HK-2 (cell line): ENCODE results near the gene SMARCC1.
"Not testable (repeated sequence)": the region's sequence is repeated elsewhere in the genome, so short reads cannot be mapped to it uniquely, and the experiment has no call there.

ENCODE experiments used
- DNase-seq: peaks from one replicate; pipeline ENCODE4 v3.0.0-alpha.2; 2018; ENCODE audit not compliant: unreplicated experiment

Gene SMARCC1

DNA sequence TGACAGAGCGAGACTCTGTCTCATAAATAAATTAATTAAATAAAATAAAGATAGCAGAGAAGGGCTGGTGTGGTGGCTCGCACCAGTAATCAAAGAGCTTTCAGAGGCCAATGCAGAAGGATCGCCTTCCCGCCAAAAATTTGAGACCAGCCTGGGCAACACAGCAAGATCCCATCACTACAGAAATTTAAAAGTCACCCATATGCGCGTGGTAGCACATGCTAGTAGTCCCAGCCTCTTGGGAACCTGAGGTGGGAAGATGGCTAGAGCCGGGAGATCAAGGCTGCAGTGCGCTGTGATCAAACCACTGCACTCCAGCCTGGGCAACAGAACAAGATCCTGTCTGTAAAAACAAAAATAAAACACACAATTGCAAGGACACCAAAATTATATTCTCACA, 9.6 kb downstream of the SMARCC1 start:
- DNase-seq: no peak

DNA sequence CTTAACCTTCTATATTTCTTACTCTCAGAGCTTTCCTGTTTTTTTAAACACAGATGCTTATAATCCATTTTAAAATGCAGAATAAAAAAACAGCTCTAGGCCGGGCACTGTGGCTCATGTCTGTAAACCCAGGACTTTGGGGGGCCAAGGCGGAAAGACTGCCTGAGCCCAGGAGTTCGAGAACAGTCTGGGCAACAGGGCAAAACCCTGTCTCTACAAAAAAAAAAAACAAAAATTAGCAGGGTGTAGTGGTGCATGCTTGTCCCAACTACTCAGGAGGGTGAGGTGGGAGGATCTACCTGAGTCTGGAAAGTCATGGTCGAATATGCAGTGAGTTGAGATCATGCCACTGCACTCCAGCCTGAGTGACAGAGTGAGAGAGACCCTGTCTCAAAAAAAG, 15.5 kb downstream of the SMARCC1 start:
- DNase-seq: no peak

DNA sequence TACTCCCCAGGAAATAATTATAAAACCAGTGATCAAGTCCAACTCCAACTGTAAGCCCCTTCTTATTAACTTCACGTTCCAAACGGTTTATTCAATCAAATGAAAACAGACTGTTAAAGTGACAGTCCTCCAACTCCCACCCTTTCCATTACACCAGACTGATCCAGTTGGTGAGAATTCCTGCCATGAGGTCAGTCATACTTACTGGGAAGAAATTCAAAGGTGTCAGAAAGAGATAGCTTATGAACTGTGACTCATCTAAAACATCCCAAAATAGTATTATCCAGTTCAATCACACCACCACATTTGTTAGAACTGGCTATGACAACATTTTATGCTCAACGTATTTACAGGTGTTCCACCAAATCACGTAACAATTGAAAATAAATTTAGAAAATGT, 19.5 kb downstream of the SMARCC1 start:
- no peak for DNase-seq

DNA sequence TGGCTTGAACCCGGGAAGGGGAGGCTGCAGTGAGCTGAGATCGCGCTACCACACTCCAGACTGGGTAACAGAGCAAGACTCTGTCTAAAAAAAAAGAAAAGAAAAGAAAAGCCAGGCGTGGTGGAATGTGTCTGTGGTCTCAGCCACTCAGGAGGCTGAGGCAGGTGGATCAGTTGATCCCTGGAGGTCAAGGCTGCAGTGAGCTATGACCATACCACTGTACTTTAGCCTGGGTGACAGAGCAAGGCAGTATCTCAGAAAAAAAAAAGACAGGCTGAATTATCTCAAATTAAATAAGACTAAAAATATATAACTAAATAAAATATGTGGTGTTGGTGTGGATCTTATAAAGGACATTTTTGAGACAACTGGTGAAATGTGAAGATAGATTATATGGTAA, 20.6 kb downstream of the SMARCC1 start:
- DNase-seq: no peak

DNA sequence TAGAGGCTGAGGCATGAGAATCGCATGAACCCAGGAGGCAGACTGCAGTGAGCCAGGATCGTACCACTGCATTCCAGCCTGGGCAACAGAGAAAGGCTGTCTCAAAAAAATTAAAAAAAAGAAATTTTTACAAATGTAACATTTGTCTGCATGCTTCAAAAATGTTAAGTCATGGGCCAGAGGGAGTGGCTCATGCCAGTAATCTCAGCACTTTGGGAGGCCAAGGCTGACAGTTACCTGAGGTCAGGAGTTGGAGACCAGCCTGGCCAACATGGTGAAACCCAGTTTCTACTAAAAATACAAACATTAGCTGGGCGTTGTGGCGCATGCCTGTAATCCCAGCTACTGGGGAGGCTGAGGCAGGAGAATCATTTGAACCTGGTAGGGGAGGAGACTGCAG, 21.5 kb downstream of the SMARCC1 start:
- DNase-seq: not testable (repeated sequence)

DNA sequence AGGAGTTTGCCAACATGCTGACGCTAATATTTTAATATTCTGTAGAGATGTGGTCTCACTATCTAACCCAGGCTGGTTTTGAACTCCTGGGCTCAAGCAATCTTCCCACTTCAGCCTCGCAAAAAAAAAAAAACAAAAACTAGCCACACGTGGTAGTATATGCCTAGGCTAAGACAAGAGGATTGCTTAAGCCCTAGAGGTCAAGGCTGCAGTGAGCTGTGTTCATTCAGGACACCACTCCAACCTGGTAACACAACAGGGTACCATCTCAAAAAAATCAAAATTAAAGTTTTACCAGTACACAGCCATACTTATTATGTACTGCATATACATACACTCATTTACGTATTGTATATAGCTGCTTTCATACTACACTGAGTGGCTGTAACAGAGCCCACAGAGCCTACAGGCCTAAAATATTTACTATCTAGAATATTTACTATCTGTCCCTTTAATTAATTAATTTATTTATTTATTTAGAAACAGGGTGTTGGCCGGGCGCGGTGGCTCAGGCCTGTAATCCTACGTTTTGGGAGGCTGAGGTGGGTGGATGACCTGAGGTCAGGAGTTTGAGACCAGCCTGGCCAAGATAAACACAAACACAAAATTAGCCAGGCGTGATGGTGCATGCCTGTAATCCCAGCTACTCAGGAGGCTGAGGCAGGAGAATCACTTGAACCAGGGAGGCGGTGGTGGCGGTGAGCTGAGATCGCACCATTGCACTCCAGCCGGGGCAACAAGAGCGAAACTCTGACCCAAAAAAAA, 23.2 kb downstream of the SMARCC1 start:
- no peak for DNase-seq

DNA sequence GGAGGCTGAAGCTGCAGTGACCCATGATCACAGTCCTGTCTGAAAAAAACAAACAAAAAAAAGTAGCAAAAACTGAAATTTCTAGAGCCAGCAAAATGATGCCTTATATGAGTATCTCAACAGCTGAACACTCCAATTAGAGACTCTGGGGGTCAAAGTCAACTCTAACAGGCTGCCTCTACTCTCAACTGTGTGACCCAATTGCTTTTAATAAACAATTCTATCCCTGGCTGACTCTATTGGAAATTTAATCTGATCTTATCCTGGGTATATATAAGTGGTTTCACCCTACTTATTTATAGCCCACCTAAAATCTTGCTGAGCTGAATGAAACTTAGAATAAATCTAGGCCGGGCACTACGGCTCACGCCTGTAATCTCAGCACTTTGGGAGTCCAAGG, 29.0 kb downstream of the SMARCC1 start:
- DNase-seq: no peak

DNA sequence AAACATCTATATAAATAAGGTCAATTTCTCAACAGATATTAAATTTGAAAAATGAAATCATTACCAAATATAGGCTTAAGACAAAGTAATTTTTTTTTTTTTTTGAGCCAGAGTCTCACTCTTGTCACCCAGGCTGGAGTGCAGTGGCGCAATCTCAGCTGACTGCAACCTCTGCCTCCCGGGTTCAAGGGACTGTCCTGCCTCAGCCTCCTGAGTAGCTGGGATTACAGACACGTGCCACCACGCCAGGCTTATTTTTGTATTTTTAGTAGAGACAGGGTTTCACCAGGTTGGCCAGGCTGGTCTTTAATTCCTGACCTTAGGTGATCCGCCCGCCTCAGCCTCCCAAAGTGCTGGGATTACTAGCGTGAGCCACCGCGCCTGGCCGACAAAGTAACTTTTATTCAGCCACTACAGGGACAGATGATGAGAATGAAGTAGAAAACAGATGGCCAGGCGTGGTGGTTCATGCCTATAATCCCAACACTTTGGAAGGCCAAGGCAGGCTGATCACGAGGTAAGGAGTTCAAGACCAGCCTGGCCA, 30.8 kb downstream of the SMARCC1 start:
- not testable (repeated sequence) for DNase-seq

DNA sequence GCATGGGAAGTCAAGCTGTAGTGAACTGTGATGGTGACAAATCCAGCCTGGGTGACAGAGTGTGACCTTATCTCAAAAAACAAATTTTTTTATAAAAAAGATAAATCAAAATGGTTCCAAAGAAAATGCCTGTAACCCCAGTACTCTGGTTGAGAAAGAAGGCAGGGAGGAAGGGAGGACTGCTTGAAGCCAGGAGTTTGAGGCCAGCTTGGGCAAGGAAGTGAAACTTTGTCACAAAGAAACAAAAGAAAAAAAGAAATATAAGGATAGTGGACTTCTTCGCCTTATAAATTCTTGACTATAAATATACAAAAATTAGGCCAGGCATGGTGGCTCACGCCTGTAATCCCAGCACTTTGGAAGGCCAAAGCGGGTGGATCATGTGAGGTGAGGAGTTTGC, 34.1 kb downstream of the SMARCC1 start:
- DNase-seq: no peak

DNA sequence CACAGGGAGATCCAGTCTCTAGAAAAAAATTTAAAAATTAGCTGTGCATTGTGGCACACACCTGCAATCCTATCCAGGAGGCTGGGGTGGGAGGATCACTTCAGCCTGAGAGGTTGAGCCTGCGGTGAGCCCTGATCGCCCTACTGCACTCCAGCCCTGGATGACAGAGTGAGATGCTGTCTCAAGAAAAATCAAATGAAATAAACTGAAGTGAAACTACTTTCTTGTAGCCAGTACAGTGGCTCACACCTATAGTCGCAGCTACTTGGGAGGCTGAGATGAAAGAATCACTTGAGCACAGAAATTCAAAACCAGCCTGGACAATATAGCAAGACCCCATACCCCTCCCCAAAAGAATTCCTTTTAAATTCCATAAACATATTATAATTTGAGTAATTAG, 35.4 kb downstream of the SMARCC1 start:
- no peak for DNase-seq

DNA sequence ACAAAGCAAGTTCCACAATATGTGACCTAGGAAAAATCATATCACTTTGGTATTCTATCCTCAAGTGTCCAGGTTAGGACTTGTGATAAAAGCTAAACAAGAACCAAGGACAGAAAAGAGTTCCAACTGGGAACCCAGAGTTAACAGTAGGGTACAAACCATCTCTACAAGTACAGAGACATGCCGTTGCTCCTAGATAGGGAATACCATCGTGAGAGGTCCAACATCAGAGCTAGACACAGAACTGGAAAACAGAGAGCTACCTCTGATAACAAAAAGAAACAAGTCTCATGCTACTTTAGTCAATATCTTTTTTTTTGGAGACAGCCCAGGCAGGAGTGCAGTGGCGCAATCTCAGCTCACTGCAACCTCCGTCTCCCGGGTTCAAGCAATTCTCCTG, 37.8 kb downstream of the SMARCC1 start:
- DNase-seq: no peak

DNA sequence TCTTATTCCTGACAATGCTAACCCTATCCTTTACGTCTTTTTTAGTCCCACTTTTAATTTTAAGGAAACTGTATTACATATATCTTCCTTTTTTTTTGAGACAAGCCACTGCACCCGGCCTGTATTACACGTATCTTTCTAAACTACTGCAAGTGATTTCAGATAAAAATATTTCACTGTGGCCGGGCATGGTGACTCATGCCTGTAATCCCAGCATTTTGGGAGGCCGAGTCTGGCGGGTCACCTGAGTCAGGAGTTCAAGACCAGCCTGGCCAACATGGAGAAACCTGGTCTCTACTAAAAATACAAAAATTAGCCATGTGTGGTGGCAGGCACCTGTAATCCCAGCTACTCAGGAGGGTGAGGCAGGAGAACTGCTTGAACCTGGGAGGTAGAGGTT, 38.3 kb downstream of the SMARCC1 start:
- DNase-seq: not testable (repeated sequence)

DNA sequence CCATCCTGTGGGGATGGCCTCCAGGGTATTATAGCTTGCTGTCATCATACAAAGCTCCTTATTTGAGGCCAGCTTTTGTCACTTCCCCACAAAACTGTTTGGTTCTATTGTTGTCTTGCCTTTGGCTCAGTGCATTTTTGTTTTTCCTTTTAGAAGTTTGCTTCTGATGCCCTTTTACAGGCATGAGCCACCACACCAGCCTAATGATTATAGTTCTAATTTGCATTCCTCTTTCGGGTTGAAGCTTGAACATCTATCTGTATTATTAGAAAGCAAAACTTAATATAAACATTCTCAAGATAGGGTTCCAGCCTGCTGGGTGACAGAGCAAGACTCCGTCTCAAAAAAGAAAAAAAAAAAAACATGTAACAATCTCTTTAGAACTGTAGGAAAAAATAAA, 39.8 kb downstream of the SMARCC1 start:
- DNase-seq: no peak

DNA sequence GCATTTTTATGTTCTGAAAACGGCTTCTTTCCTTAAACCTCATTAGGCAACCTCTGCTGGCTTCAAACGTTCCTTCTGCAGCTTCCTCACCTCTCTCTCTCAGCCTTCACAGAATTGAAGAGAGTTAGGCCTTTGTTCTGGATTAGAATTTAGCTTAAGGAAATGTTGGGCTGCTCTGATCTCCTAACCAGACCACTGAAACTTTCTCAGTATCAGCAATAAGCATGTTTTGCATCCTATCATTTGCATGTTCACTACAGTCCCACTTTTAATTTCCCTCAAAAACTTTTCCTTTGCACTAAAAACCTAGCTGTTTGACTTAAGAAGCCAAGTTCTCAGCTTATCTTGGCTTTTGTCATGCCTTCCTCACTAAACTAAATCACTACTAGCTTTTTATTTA, 49.5 kb downstream of the SMARCC1 start:
- no peak for DNase-seq

DNA sequence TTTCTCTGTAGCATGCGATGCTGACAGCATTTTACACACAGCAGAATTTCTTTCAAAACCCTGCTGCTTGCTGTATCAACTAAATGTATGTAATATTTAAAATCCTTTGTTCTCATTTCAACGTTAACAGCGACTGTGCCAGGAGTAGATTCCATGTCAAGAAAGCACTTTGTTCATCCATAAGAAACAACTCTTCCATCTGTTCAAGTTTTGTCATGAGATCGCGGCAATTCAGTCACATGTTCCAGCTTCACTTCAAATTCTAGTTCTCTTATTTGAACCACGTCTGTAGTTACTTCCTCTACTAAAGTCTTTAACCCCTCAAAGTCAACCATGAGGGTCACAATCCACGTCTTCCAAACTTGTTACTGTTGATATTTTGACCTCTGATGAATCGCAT, 50.6 kb downstream of the SMARCC1 start:
- no peak for DNase-seq

DNA sequence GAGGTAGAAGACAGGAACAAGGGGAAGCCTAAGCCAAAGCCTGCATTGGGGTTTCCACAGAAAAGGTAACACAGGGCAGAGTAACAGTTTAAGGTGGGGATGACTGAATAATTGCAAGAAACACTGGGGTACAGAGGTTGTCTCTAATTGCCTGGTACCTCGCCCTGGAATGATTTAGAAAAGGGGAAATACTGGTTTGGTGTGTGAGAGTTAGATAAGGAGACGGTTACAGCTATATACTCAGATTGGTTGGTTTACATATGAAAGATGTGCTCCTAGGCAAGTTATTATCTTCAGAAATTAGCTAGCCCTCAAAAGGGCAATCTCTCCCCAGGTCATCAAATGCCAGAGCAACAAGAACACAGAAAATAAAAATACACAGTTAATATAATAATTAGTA, 58.8 kb downstream of the SMARCC1 start:
- no peak for DNase-seq

DNA sequence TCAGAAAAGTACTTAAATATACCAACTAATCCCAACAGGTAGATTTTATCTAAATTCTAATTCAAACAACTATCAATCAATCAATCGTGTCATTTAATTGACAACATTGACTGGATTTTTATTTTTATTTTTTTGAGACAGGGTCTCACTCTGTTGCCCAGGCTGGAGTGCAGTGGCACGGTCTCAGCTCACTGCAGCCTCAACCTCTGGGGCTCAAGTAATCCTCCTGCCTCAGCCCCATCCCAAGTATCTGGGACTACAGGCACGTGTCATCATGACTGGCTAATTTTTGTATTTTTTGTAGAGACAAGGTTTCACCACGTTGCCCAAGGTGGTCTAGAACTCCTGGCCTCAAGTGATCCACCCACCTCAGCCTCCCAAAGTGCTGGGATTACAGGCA, 64.2 kb downstream of the SMARCC1 start:
- DNase-seq: not testable (repeated sequence)

DNA sequence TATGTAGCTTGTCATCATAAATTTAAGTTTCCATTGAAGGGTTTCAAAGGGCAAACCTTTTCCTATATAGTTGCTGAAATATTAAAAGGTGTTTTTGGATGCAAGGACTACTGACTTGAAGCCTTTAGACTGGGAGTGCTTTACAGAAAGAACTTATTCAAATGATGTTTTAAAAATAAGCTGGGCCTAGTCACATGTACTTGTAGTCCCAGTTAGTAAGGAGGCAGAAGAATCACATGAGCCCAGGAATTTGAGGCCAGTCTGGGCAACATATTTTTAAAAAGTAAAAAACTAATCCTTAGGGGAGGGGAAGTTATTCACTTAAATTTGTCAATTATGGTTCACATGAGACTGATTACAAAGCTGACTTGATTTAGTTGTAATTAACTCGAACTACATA, 65.0 kb downstream of the SMARCC1 start:
- no peak for DNase-seq

DNA sequence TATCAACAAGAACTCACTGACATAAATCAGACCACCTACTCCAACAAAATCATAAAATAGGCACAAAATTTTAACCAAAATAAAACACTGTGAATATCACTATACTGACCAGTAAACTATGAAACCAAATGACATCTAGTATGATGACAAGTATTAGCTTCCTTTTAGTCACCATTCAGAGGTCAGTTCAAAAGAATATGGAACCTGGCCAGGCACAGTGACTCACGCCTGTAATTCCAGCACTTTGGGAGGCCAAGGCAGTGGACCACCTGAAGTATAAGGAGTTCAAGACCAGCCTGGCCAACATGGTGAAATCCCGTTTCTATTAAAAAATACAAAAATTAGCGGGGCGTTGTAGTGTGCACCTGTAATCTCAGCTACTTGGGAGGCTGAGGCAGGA, 65.8 kb downstream of the SMARCC1 start:
- peak; percentile 7 for DNase-seq

DNA sequence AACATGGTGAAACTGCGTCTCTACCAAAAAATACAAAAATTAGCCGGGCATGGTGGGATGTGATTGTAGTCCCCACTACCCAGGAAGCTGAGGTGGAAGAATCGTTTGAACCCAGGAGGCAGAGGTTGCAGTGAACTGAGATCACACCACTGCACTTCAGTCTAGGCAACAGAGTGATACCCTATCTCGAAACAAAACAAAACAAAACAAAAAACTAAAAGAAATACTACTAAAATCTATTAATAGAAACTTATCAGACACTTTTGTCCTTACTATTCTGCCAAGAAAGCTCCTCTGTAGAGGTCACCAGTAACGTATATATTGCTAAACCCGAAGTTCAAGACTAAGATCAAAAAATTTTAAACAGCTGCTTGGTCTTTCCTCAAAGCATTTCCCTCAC, 67.1 kb downstream of the SMARCC1 start:
- no peak for DNase-seq

DNA sequence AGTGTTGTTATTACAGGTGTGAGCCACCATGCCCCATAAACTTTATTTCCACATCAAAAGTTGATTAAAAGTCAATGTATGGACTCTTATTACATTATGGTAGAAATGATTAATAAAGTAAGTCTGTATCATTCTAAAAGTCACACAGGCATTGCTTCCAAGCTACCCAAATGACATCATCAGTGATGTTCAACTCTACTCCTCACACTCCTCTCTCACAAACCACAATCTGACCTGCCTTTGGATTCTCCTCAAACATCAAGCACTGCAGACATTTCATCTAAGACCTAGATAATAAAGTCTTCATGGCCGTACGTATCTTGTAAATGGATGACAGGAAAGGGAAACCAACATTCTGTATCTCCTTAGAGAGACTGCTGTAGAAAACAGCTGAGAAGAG, 68.0 kb downstream of the SMARCC1 start:
- DNase-seq: no peak

DNA sequence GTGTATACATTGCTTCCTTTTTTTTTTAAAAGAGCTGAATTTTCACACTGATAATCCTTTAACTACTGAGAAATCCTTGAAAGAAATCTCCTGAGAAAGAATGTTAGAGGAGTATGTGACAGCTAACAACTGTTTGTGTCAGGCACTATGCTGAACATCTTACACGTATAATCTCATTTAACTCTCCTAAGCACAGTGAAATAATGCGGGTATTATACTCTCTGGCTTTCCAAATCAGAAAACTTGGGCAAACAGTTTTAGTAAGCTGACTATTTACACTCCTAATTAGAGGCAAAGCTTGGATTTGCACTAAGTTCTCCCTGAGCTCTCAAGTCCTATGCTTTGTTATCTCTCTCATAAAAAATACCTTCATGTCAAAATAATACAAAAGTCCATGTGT, 69.3 kb downstream of the SMARCC1 start:
- DNase-seq: no peak

DNA sequence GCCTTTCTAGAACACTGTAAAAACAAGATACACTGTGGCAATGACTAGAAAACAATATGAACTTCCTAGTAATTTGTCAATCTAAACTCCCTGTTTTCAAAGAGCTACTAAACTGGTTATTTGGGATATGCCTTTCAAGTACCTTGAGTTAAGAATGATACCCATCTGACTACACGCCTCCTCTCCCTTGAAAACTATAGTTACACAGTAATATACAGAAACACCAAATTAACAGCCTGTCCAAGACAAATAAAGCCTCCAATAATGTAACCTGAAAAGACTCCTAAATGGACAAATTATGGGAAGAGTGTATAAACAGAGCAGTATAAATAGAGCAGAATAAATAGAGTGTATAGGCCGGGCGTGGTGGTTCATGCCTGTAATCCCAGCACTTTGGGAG, 70.1 kb downstream of the SMARCC1 start:
- no peak for DNase-seq

DNA sequence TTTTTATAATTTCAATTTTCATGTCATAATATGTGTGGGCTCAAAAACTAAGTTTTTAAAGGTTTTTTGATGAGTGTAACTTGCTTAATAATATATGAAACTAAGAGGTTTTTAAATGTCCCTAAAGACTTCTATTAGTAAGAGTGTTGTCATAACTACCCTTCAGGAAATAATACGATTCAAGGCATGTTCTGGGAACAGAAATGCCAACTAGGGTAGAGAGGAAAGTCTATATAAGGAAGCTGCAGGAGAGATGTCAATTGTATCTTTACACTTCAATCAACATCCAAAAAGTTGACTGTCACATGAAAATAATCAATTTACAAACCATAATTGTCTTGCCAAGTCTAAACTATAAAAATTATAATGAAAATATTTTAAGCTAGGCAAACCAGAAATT, 76.3 kb downstream of the SMARCC1 start:
- no peak for DNase-seq
